Esophagus muscularis mucosa (tissue), 4 donors: ENCODE measurements around the gene BRCA2. TPM values are rescaled to one million over a fixed set of nuclear protein-coding genes. Genes with fewer than 3 reads are reported as not detected.

Experiments used
- DNase-seq: peaks from one replicate; pipeline ENCODE4 v3.0.0-alpha.2; 2017; ENCODE audit errors: extremely low spot score
- H3K27ac ChIP-seq, 4 donors: fragments of 200-600 bp; sonication (generic); replicated peaks in 1 of 4; 1 replicate in 3 of 4; 2 replicates in 1 of 4; pipeline ENCODE4 v1.5.1; 2016 to 2019; ENCODE audit warnings: mild to moderate bottlenecking in 1 of 4
- H3K27me3 ChIP-seq, 4 donors: fragments of 200-600 bp; sonication (generic); one replicate each; pipeline versions ENCODE4 v1.5.1 to v1.6.0; 2016 to 2019
- H3K36me3 ChIP-seq, 4 donors: fragments of 200-600 bp; sonication (generic); one replicate each; pipeline ENCODE4 v1.5.1; 2016 to 2019
- H3K4me1 ChIP-seq, 4 donors: fragments of 200-600 bp; sonication (generic); one replicate each; pipeline ENCODE4 v1.5.1; 2016 to 2019
- H3K4me3 ChIP-seq, 4 donors: fragments of 200-600 bp; sonication (generic); 1 replicate in 2 of 4; 2 replicates in 2 of 4; pipeline ENCODE4 v1.5.1; 2016 to 2019; ENCODE audit warnings: mild to moderate bottlenecking in 4 of 4, moderate library complexity in 1 of 4
- H3K9me3 ChIP-seq, 4 donors: fragments of 200-600 bp; sonication (generic); 1 replicate in 3 of 4; 2 replicates in 1 of 4; pipeline ENCODE4 v1.5.1; 2016 to 2019
- EP300 ChIP-seq: sonication (generic); formaldehyde crosslinking; IDR thresholded peaks from one replicate; pipeline ENCODE4 v1.6.1; 2017; ENCODE audit warnings: antibody characterized with exemption
- POLR2A ChIP-seq: fragments of 450-650 bp; IDR thresholded peaks from one replicate; pipeline ENCODE4 v1.6.1; 2017; ENCODE audit warnings: antibody characterized with exemption, moderate library complexity, mild to moderate bottlenecking, low read depth
- POLR2AphosphoS5 ChIP-seq, 2 donors: sonication (generic); formaldehyde crosslinking; IDR thresholded peaks; one replicate each; pipeline ENCODE4 v1.6.1; 2017; ENCODE audit warnings: antibody characterized with exemption in 2 of 2
- WGBS: methylation state at CpG from one replicate; pipeline ENCODE4 v1.1.5; 2018; 5-methylcytosine and 5-hydroxymethylcytosine counted together
- intact Hi-C: fragments of 100-400 bp; cut with DNase I; formaldehyde crosslinking; loops from one replicate; pipeline ENCODE4 v1.15.1; 2023
- total RNA-seq, 4 donors: library from RNA; depleted of rRNA; stranded (reverse); fragments of >200 nt; gene quantifications; one replicate each; pipeline versions ENCODE4 v1.1.0 to v1.2.1, GENCODE V29; 2016
- TF ChIP-seq, protein P1 (sequence below), 3 experiments: fragments of 200-600 bp in 2 of 3; fragments of 450-650 bp in 1 of 3; sonication (generic) in 2 of 3; IDR thresholded peaks; one replicate each; pipeline ENCODE4 v1.5.1; 2017 to 2019; ENCODE audit warnings: antibody characterized with exemption in 3 of 3, mild to moderate bottlenecking in 2 of 3, moderate library complexity in 1 of 3

Gene BRCA2
- total RNA-seq, 4 donors from 2014 or later, result 0.32 to 0.83 (median 0.38) TPM

DNA sequence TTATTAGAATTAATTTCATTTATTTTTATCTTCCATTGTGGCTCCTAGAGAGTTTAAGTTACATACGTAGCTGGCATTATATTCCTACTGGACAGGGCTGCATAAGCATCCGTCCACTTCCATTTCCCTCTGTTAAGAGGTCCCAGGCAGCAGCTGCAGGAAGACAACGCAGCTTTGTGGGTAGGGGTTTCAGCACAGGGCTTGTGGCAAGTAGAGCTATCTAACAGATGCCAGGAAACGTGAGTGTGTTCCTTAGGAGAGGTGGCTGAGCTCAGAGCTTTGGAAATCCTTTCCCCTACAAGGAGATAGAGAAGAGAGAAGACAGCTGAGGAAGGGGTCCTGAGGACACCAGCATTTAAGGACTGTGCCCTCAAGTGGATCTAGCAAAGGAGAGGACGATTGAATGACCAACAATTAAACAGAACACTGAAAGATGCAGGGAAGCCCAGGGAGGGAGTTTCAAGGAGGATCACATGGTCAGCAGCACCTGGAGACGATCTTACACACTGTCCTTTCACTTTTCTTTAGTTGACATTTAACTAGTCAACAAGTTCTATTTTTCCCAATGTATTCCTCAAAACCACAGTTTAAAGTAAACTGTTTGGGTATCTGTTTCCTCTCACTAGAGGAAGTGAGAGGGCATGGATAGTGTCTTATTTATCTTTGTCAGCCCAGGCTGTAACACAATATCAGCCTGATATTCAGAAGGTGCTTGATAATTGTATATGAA, 114.9 kb downstream of the BRCA2 start:
- no peak for TF ChIP-seq POLR2A
- TF ChIP-seq, protein P1, sequence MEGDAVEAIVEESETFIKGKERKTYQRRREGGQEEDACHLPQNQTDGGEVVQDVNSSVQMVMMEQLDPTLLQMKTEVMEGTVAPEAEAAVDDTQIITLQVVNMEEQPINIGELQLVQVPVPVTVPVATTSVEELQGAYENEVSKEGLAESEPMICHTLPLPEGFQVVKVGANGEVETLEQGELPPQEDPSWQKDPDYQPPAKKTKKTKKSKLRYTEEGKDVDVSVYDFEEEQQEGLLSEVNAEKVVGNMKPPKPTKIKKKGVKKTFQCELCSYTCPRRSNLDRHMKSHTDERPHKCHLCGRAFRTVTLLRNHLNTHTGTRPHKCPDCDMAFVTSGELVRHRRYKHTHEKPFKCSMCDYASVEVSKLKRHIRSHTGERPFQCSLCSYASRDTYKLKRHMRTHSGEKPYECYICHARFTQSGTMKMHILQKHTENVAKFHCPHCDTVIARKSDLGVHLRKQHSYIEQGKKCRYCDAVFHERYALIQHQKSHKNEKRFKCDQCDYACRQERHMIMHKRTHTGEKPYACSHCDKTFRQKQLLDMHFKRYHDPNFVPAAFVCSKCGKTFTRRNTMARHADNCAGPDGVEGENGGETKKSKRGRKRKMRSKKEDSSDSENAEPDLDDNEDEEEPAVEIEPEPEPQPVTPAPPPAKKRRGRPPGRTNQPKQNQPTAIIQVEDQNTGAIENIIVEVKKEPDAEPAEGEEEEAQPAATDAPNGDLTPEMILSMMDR (IDR thresholded peaks at IDR 0.05), result no peak
- no peak for TF ChIP-seq POLR2AphosphoS5 (IDR thresholded peaks at IDR 0.05)
- no peak for TF ChIP-seq EP300
- H3K4me1 ChIP-seq, result peaks cover 18 to 33% (median 27%) of the 10 kb centered on the region in 4 donors
- DNase-seq, result no peak
- intact Hi-C loops, result no loop called here
- 53% methylated on average over 6 of the region's 6 CpGs for WGBS
- H3K4me3 ChIP-seq, result no peak overlapping the region
- H3K9me3 ChIP-seq, result no peaks in the 10 kb centered on the region
- H3K27me3 ChIP-seq, result no peaks in the 10 kb centered on the region
- peaks cover 0 to 35% (median 11%) of the 10 kb centered on the region in 4 donors for H3K36me3 ChIP-seq
- H3K27ac ChIP-seq, result no peak overlapping the region

DNA sequence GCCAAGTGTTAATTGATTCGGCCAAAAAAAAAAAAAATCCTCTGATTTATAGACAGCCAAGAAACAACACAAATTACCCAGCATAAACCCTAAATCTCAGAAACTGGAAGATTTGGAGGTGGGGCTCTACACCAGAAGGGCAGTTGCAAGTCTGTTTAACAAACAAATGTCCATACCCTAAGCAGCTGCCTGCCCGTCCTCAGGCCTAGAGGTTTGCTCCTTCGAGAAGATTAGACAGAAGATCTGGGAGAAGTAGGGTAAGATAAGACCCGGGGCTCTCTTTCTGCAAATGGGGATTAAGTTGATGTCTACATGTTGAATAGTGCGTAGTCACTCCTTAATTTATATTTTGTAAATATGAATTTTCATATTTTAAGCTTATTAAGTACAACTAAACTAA, 116.1 kb downstream of the BRCA2 start:
- H3K36me3 ChIP-seq, result peaks cover 0 to 47% (median 19%) of the 10 kb centered on the region in 4 donors
- peaks cover 10 to 21% (median 16%) of the 10 kb centered on the region in 4 donors for H3K4me1 ChIP-seq
- H3K27me3 ChIP-seq, result no peaks in the 10 kb centered on the region
- no peaks in the 10 kb centered on the region for H3K9me3 ChIP-seq
- intact Hi-C loops, result no loop called here
- 92% methylated on average over 5 of the region's 5 CpGs for WGBS
- no peak for DNase-seq
- TF ChIP-seq EP300, result no peak
- TF ChIP-seq, protein P1 (IDR thresholded peaks at IDR 0.05), result no peak
- no peak for TF ChIP-seq POLR2AphosphoS5 (IDR thresholded peaks at IDR 0.05)
- no peak for TF ChIP-seq POLR2A
- H3K4me3 ChIP-seq, result no peak overlapping the region
- H3K27ac ChIP-seq, result no peak overlapping the region

DNA sequence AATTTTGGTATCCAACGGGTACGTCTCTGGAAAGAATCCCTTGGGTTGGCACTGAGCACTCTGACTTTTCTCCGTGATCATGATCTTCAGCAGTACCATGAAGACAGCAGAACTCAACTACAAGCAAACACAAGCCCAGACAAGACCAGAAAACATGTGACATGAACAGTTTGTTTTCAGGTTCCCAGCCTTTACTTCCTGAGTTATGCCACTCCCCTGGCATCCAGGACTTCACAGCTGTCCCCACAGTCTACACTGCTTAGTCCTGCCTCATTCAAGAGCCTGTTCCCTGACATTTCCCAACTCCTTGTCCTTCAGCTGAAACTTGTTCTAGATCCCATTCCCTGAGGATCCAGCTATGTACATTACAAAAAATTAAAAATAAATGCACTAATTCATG, 117.5 kb downstream of the BRCA2 start:
- no peak for DNase-seq
- Histone ChIP-seq H3K27ac (no peak overlapping the region), H3K9me3 (no peaks in the 10 kb centered on the region), H3K27me3 (no peaks in the 10 kb centered on the region), H3K36me3 (peaks cover 0 to 59% (median 25%) of the 10 kb centered on the region in 4 donors), H3K4me1 (peaks cover 10 to 17% (median 12%) of the 10 kb centered on the region in 4 donors), H3K4me3 (no peak overlapping the region)
- intact Hi-C loops, result no loop called here
- TF ChIP-seq EP300 (no peak), POLR2A (no peak), POLR2AphosphoS5 (IDR thresholded peaks at IDR 0.05) (no peak)
- TF ChIP-seq, protein P1 (IDR thresholded peaks at IDR 0.05), result no peak
- 92% methylated on average over 3 of the region's 3 CpGs for WGBS

DNA sequence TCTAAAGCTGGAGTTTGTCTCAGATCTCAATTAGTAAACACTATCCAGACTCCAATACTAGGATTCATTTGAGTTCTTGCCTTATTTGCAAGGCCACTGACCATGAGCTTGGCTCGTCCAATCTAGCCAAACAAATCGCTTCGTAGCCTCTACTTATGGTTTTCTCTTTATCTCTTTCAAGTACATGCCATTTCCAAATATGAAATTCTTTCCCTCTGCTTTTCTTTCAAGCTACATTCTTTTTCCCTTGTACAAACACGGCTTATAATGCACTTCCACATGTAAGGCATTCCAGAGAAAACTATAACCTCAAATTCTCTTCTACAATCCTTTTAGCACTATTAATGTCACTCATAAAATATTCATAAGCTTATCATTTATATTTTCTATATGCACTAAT, 123.6 kb downstream of the BRCA2 start:
- H3K27ac ChIP-seq, result no peak overlapping the region
- DNase-seq, result no peak
- H3K9me3 ChIP-seq, result no peaks in the 10 kb centered on the region
- 92% methylated on average over 4 of the region's 4 CpGs for WGBS
- intact Hi-C loops, result no loop called here
- no peaks in the 10 kb centered on the region for H3K4me1 ChIP-seq
- no peak overlapping the region for H3K4me3 ChIP-seq
- TF ChIP-seq POLR2A (no peak), POLR2AphosphoS5 (IDR thresholded peaks at IDR 0.05) (no peak), EP300 (no peak)
- TF ChIP-seq, protein P1 (IDR thresholded peaks at IDR 0.05), result no peak
- H3K36me3 ChIP-seq, result peaks cover 0 to 50% (median 32%) of the 10 kb centered on the region in 4 donors
- no peaks in the 10 kb centered on the region for H3K27me3 ChIP-seq
